HL-60 (cell line): Measurements from ENCODE around the gene RCOR2.

Experiments
- DNase-seq, 2 experiments: peaks; one replicate each; pipeline ENCODE4 v3.0.0-alpha.2; 2010 to 2020; ENCODE audit warnings: low read depth in 1 of 2, low spot score in 1 of 2
- H3K27ac ChIP-seq: fragments of 250-450 bp; sonication (Bioruptor Pico); replicated peaks from 2 replicates; pipeline ENCODE4 v1.5.1; 2020; ENCODE audit warnings: mild to moderate bottlenecking, moderate library complexity
- H3K27me3 ChIP-seq: fragments of 250-450 bp; sonication (Bioruptor Pico); 2 replicates; pipeline ENCODE4 v1.5.1; 2021; ENCODE audit warnings: mild to moderate bottlenecking, moderate library complexity; ENCODE audit not compliant: insufficient read depth, poor library complexity, severe bottlenecking
- H3K4me3 ChIP-seq: replicated peaks from 2 replicates; pipeline ENCODE4 v1.5.1; 2011; ENCODE audit warnings: mild to moderate bottlenecking, control low read depth, low read length; ENCODE audit not compliant: insufficient read depth
- GABPA ChIP-seq: IDR thresholded peaks from 2 replicates; pipeline ENCODE4 v1.6.1; 2012; ENCODE audit warnings: low read depth
- POLR2AphosphoS5 ChIP-seq: IDR thresholded peaks from 2 replicates; pipeline ENCODE4 v1.6.1; 2012; ENCODE audit warnings: low read depth
- SPI1 ChIP-seq: IDR thresholded peaks from 2 replicates; pipeline ENCODE4 v1.6.1; 2012; ENCODE audit warnings: low read depth, mild to moderate bottlenecking, borderline replicate concordance
- TF ChIP-seq, protein P1 (sequence below): IDR thresholded peaks from 2 replicates; pipeline ENCODE4 v1.6.1; 2012; ENCODE audit warnings: low read depth; ENCODE audit not compliant: insufficient replicate concordance
- TF ChIP-seq, protein P2 (sequence below): IDR thresholded peaks from one replicate; pipeline ENCODE4 v1.5.1; 2011; ENCODE audit warnings: low read length, control low read depth, inconsistent platforms; ENCODE audit not compliant: insufficient read depth

RCOR2 gene

DNA sequence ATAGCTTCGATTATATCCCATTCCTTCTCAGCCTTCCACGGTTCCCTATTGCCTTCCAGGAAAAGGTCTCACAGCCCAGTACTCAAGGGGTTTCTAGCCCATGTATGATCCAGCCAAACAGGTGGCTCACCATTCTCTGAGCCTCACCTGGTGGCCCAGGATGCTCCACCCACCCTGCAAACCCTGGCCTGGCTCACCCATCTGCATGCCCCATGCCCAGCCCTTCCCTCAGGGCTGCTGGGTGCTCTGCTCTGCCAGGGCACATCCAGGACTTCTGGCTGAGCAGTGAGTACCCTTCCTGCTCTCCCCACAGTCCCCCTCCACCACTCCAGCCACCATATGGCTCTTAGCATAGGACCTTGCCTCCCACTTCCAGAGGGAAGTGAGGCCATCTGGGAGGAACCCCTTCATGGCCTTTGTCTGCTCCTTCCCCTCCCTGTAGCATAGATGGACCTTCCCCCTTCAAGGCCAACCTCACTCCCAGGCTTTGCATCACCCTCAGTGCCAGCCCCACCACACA is 5.8 kb upstream of the RCOR2 start:
- no peak for DNase-seq
- TF ChIP-seq SPI1 (no peak), POLR2AphosphoS5 (no peak), GABPA (no peak)
- TF ChIP-seq, protein P1, sequence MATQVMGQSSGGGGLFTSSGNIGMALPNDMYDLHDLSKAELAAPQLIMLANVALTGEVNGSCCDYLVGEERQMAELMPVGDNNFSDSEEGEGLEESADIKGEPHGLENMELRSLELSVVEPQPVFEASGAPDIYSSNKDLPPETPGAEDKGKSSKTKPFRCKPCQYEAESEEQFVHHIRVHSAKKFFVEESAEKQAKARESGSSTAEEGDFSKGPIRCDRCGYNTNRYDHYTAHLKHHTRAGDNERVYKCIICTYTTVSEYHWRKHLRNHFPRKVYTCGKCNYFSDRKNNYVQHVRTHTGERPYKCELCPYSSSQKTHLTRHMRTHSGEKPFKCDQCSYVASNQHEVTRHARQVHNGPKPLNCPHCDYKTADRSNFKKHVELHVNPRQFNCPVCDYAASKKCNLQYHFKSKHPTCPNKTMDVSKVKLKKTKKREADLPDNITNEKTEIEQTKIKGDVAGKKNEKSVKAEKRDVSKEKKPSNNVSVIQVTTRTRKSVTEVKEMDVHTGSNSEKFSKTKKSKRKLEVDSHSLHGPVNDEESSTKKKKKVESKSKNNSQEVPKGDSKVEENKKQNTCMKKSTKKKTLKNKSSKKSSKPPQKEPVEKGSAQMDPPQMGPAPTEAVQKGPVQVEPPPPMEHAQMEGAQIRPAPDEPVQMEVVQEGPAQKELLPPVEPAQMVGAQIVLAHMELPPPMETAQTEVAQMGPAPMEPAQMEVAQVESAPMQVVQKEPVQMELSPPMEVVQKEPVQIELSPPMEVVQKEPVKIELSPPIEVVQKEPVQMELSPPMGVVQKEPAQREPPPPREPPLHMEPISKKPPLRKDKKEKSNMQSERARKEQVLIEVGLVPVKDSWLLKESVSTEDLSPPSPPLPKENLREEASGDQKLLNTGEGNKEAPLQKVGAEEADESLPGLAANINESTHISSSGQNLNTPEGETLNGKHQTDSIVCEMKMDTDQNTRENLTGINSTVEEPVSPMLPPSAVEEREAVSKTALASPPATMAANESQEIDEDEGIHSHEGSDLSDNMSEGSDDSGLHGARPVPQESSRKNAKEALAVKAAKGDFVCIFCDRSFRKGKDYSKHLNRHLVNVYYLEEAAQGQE: no peak
- no peak overlapping the region for H3K4me3 ChIP-seq
- H3K27ac ChIP-seq: no peak overlapping the region
- H3K27me3 ChIP-seq: peaks cover 6% of the 10 kb centered on the region

DNA sequence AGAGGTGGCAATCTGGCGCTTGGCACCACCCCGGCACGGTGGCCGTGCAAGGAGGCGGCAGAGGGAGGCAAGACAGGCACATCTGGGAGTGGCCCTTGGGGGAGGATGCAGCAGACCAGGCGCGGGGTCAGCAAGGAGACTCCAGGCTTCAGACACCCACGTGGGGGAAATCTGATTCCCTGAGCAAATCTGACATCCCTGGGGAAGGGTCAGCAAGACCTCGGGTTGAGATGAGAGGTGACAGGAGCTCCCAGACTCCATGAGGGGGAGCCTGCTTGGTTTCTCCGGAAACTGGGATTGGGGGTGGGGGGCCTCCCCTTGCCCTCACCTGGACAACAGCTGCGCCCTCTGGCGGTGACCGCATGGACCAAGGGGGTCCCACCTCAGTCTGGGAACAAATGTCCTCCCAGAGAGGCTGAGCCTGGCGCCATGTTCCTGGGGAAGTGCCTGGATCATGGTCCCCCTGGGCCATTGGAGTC is 4.0 kb upstream of the RCOR2 start:
- H3K27ac ChIP-seq: no peak overlapping the region
- DNase-seq: no peak
- H3K27me3 ChIP-seq: peaks cover 17% of the 10 kb centered on the region
- no peak for TF ChIP-seq GABPA
- TF ChIP-seq, protein P2, sequence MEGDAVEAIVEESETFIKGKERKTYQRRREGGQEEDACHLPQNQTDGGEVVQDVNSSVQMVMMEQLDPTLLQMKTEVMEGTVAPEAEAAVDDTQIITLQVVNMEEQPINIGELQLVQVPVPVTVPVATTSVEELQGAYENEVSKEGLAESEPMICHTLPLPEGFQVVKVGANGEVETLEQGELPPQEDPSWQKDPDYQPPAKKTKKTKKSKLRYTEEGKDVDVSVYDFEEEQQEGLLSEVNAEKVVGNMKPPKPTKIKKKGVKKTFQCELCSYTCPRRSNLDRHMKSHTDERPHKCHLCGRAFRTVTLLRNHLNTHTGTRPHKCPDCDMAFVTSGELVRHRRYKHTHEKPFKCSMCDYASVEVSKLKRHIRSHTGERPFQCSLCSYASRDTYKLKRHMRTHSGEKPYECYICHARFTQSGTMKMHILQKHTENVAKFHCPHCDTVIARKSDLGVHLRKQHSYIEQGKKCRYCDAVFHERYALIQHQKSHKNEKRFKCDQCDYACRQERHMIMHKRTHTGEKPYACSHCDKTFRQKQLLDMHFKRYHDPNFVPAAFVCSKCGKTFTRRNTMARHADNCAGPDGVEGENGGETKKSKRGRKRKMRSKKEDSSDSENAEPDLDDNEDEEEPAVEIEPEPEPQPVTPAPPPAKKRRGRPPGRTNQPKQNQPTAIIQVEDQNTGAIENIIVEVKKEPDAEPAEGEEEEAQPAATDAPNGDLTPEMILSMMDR: no peak
- TF ChIP-seq POLR2AphosphoS5: no peak
- TF ChIP-seq, protein P1: no peak
- TF ChIP-seq SPI1: no peak
- no peak overlapping the region for H3K4me3 ChIP-seq

- TF ChIP-seq, protein P1: no peak
- no peak for TF ChIP-seq POLR2AphosphoS5
- no peak for TF ChIP-seq GABPA
- TF ChIP-seq SPI1: no peak
- TF ChIP-seq, protein P2: no peak
- DNase-seq: no peak
- Histone ChIP-seq H3K27me3 (peaks cover 21% of the 10 kb centered on the region), H3K4me3 (no peak overlapping the region), H3K27ac (no peak overlapping the region)
Observed at GRCh38 chr11:63920126-63920938, 3.4 kb upstream of the RCOR2 start.
